ENCODE data around the gene KANSL1. TPM values are rescaled to one million over a fixed set of nuclear protein-coding genes. Genes with fewer than 3 reads are reported as not detected.

The KANSL1 gene
- total and polyA plus RNA-seq, 2 of the 4 experiments (the other 2 are of a cell fraction) = 19.1 to 49.6 TPM

GRCh38 chr17:46011711-46012505 is 181.3 kb downstream of the KANSL1 start:
- Histone ChIP-seq H4K20me1 (ENCODE audit: insufficient read depth, low read length) (no peaks in the 10 kb centered on the region), H3K9ac (ENCODE audit: low read depth, low read length) (no peak overlapping the region), H3K18ac (ENCODE audit: low read depth, low read length) (no peak overlapping the region), H2BK120ac (ENCODE audit: low read depth, low read length) (no peak overlapping the region), H2BK5ac (ENCODE audit: low read depth, low read length, poor library complexity, severe bottlenecking) (no peak overlapping the region), H3K56ac (ENCODE audit: extremely low read depth, insufficient read depth, low read length) (no peak overlapping the region), H2AFZ (replicated peaks; ENCODE audit: low read length, poor library complexity) (no peak overlapping the region), H2AK5ac (ENCODE audit: low read depth, low read length) (no peak overlapping the region), H2AK9ac (replicated peaks; ENCODE audit: low read depth, low read length, poor library complexity) (no peak overlapping the region), H3K9me3 (ENCODE audit: control insufficient read depth, insufficient read depth, low read length) (no peaks in the 10 kb centered on the region), H3K23ac (ENCODE audit: low read depth, low read length) (no peak overlapping the region), H2BK20ac (ENCODE audit: low read depth, low read length) (no peak overlapping the region), H3K27me3 (ENCODE audit: control insufficient read depth, insufficient read depth, low read length) (peaks cover 5% of the 10 kb centered on the region), H3K4me2 (ENCODE audit: low read depth, low read length) (no peak overlapping the region), H3K79me1 (ENCODE audit: low read depth in 1 of 2, low read length in 2 of 2) (no peaks in the 10 kb centered on the region), H4K8ac (ENCODE audit: low read depth in 2 of 2, low read length in 2 of 2) (no peak overlapping the region), H3K4me3 (ENCODE audit: insufficient read depth, low read depth, low read length) (no peak overlapping the region), H3K4me1 (ENCODE audit: control insufficient read depth, insufficient read depth, low read length) (peaks cover 7% of the 10 kb centered on the region), H3K4ac (ENCODE audit: low read depth, low read length) (no peak overlapping the region), H3K27ac (ENCODE audit: insufficient read depth, low read length) (no peak overlapping the region), H3K36me3 (ENCODE audit: control insufficient read depth, insufficient read depth, low read length) (no peaks in the 10 kb centered on the region), H3K14ac (replicated peaks; ENCODE audit: low read depth, low read length) (no peak overlapping the region), H2BK15ac (ENCODE audit: low read depth, low read length) (no peak overlapping the region), H4K5ac (ENCODE audit: low read depth, low read length) (no peak overlapping the region), H3K9me1 (ENCODE audit: insufficient read depth, low read length) (peaks cover 3% of the 10 kb centered on the region), H4K91ac (ENCODE audit: insufficient read depth, low read depth, low read length) (no peak overlapping the region)
- TF ChIP-seq CEBPB (IDR thresholded peaks at IDR 0.05; ENCODE audit: low read depth, low read length) = no peak
- no peak for TF ChIP-seq MAFK (IDR thresholded peaks at IDR 0.05; ENCODE audit: low read depth, low read length)
- TF ChIP-seq RAD21 (IDR thresholded peaks at IDR 0.05; ENCODE audit: low read length) = no peak
- TF ChIP-seq ELK1 (IDR thresholded peaks at IDR 0.05; ENCODE audit: borderline replicate concordance, low read depth, low read length) = no peak
- no peak for TF ChIP-seq USF2 (IDR thresholded peaks at IDR 0.05; ENCODE audit: low read depth, low read length)
- no peak for TF ChIP-seq CHD1 (IDR thresholded peaks at IDR 0.05; ENCODE audit: low read depth, low read length)
- TF ChIP-seq SMC3 (IDR thresholded peaks at IDR 0.05; ENCODE audit: low read depth, low read length) = no peak
- no peak for TF ChIP-seq CTCF (conservative IDR thresholded peaks at IDR 0.05; ENCODE audit: low read depth, low read length)
- TF ChIP-seq POLR2A (IDR thresholded peaks at IDR 0.05; ENCODE audit: low read depth, low read length) = no peak
- no peak for TF ChIP-seq RCOR1 (IDR thresholded peaks at IDR 0.05; ENCODE audit: insufficient replicate concordance, low read length)
- no peak for TF ChIP-seq MAZ (IDR thresholded peaks at IDR 0.05; ENCODE audit: borderline replicate concordance, low read depth, low read length)
- TF ChIP-seq RFX5 (IDR thresholded peaks at IDR 0.05; ENCODE audit: low read depth, low read length) = no peak
- intact Hi-C loops (cut with micrococcal nuclease) = no loop called here
- dilution Hi-C loops (cut with HindIII; ENCODE audit: low sequenced_read_pairs, unreplicated experiment) = no loop called here
- ATAC-seq (ENCODE audit: low read depth) (no peak), DNase-seq (no peak)
- POLR2A ChIA-PET (ENCODE audit: unreplicated experiment) = no interaction called here
- BruUV-seq (replicated peaks) = no TSS peak
- CTCF ChIA-PET = interaction anchor here (0.6 kb wide), 1 partner anchor 861 kb away, joined by 4 read pairs; no protein-coding TSS in a partner anchor
- in situ Hi-C loops (cut with MboI; ENCODE audit: low sequenced_read_pairs) = no loop called here
- WGBS, 2 experiments (ENCODE audit: extremely low coverage in 2 of 2, insufficient read length in 1 of 2) = 85% methylated on average over 13 of the region's 28 CpGs; no CpG with 5 or more reads in 1 of the 2 experiments

Data from IMR-90 (cell line).